Activated CD4-positive, alpha-beta T cell treated with anti-CD3 and anti-CD28 coated beads for 48 hours (primary cell): ENCODE data around the gene MDH1.
A peak's percentile ranks its signal among the peaks of the same experiment; 100 is the strongest.
"Not testable (repeated sequence)": the region's sequence is repeated elsewhere in the genome, so short reads cannot be mapped to it uniquely, and the experiment has no call there.

ENCODE experiments used
- DNase-seq: peaks from one replicate; pipeline ENCODE4 v3.0.0-alpha.2; 2020

MDH1 gene

GRCh38 chr2:63589148-63589958 lies 590 bp downstream of the MDH1 start:
- no peak for DNase-seq

GRCh38 chr2:63590626-63591408 lies 2.1 kb downstream of the MDH1 start:
- DNase-seq: peak; percentile 19

GRCh38 chr2:63591566-63592175 lies 2.9 kb downstream of the MDH1 start:
- no peak for DNase-seq

- DNase-seq: no peak
These were observed 5.9 kb downstream of the MDH1 start for GRCh38 chr2:63594660-63595059.

- DNase-seq: no peak
These were observed 7.7 kb downstream of the MDH1 start for GRCh38 chr2:63596401-63596883.

DNA sequence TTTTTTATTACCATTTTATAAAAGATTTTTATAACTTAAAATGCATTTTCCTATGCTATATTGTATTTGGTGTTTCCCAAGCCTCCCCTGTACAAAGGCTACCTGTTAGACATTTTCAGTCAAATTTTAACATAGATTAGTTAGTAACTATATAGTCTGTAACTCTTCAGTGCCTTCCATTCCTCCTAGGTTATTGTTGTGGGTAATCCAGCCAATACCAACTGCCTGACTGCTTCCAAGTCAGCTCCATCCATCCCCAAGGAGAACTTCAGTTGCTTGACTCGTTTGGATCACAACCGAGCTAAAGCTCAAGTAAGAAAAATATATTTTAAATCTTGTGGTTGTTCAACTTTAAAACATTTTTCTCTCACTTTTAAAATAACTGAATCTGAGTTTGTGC lies 10.2 kb downstream of the MDH1 start:
- DNase-seq: no peak

DNA sequence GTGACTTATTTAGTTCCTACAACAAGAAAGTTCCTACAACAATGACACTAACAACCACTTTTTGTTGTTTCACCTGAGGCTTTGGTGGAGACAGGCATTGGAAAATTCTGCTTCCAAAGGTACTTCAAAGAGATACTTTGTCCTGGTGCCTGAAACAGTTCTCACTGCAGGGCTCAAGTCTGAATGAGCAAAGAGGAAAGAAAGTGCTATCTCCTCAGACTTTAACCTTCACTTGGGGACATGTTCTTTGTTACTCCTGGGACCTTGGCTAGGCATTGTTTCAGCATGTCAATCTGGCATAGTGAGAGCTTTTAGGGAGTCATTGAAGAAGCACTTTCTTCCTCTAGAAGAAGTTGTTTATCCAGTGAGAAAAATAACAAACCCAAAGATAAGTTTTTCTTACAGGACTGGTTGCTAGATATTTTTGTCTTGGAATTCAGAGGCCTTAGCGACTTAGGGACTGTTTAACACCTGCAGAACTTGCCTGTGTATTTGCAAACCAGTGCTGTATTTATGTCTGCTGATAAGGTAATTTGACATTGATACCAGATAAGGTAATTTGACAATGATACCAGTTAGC lies 12.2 kb downstream of the MDH1 start:
- DNase-seq: no peak

- DNase-seq: no peak
These were observed 15.9 kb downstream of the MDH1 start for GRCh38 chr2:63604666-63605065.

- not testable (repeated sequence) for DNase-seq
These were observed 20.1 kb downstream of the MDH1 start for GRCh38 chr2:63608865-63609264.

DNA sequence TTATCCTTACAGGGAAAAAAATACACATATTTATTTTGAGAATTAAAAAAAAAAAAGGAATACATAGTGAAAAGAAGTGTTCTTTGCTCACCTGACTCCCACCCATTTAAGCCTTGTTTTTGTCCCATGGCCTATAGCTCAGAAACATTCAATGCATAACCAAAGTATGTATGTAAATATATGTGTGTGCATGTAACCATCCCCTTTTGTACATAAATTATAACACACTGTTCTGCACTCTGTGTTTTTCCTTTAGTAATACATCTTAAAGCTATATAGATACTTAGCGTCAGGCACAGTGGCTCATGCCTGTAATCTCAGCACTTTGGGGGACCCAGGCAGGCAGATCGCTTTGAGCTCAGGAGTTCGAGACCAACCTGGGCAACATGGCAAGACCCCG lies 21.8 kb downstream of the MDH1 start:
- no peak for DNase-seq

DNA sequence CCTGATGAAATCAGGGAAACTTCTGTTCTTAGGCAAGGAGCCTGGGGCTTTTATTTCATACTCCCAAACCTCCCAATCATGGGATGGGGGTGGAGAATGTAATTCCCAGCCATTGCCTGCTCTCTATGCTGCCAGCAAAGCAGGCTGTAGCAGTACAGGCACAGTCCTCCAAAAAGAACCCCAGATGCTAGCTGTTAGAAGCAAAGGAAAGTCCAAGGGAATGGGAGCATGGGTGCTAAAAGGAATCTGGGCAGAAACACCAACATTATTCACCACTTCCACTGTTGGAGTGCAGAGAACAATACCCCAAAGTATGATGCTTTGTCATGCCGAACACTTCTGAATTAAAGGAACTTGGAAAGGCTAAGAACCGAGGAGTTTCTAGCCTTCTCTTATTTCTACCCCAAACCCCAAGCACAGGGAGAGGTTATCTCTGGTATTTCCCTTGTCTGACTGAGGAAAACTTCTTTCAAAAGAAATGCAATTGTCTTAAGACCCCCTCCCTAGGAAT lies 24.7 kb downstream of the MDH1 start:
- no peak for DNase-seq

- DNase-seq: no peak
These were observed 25.7 kb downstream of the MDH1 start for GRCh38 chr2:63614448-63614968.

DNA sequence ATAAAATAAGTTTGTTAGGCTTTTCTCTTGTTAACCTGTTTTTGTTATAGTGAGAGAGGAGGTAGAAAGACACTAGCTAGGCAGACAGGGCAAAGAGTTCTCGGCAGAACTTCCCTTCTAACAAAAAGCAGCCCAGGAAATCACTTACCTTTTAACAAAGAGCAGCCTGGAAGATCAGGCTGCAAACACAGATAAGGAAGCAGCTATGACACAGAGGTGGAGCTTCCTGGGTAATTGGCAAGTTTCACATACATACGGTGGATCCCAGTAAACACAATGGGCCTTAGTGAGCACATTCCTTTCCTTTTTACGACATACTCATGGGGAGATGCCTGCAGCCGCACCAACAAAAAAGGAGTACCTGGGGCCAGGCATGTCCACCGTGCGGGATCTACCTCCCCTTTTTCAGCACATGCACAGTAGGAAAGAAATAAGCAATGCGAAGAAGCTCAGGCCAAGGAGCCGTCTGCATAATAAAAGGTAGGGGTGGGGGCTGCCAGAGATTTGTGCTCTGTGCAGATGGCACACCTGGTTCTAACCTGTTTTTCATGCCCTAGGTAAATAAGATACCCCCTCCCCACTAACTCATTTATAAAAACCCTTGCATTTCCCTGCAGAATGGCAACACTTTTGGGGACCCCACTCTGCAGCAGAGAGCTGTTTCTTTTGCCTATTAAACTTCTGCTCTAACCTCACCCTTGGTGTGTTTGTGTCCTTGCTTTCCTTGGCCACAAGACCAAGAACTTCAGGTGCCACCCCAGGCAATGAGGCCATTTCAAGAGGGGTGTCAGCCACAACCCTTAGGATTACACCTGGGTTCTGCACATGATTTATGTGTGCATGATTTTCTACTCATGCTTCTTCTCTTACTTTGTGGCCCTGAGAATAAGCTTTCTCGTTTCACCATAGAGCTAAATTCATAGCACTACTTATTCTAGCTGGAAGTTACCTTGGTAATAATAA lies 26.5 kb downstream of the MDH1 start:
- DNase-seq: no peak

DNA sequence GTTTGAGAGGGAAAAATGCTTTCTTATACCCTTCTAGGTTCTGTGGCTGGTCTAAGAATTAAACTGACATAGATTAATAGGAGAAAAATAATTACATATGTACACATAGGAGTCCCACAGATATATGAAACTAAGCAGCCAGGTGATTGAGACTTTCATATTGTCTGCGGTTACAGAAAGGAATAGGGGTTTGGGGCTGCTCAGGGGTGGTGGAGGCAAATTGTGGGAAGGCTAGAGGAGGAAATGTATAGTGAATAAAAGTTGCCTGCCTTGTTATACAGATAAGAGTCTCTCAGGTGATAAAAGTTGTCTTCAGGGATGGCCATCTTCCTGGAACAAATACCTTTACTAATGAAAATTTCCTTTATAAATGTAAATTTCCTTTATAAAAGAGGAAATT lies 28.6 kb downstream of the MDH1 start:
- DNase-seq: no peak

- no peak for DNase-seq
These were observed 30.6 kb downstream of the MDH1 start for GRCh38 chr2:63619328-63619727.

GRCh38 chr2:63622751-63623150 lies 34.0 kb downstream of the MDH1 start:
- DNase-seq: no peak

GRCh38 chr2:63623763-63624162 lies 35.0 kb downstream of the MDH1 start:
- DNase-seq: not testable (repeated sequence)

DNA sequence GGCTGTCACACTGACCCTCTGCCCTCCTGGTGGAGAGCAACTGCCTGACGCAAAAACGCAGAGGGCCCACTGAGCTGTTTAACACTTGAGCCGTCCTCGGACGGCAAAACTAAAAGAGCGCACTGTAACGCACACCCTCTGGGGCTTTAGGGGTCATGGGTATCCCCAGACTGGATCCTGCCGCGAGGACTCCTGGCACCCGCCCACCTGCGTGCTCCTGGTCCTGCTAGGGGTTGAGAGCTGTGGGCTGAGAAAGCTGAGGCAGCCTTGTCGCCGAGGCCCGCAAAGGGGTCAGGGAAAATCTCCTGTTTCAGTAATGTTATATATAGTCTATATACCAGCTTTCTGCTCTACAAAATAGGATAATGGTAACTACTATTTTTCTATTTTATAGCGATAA lies 39.1 kb downstream of the MDH1 start:
- no peak for DNase-seq

- DNase-seq: no peak
These were observed 39.7 kb downstream of the MDH1 start for GRCh38 chr2:63628403-63628942.

DNA sequence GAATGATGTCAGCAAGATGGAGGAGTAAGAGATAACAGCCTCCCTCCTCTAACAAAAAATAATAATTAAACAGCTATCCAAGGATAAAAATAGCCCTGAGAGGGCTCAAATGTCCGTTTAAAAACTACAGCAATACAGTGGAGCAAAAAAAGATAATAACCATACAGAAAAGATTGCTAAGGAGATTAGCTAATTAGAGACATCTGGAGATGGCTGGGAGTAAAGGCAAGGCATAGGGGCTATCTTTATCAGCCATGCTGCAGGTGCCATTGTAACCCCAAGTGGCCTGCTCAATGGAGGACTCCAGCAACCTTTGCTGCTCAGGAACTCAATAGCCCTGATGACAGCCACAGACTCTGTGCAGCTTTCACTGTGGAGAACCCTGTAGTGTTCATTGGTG lies 42.7 kb downstream of the MDH1 start:
- DNase-seq: no peak

DNA sequence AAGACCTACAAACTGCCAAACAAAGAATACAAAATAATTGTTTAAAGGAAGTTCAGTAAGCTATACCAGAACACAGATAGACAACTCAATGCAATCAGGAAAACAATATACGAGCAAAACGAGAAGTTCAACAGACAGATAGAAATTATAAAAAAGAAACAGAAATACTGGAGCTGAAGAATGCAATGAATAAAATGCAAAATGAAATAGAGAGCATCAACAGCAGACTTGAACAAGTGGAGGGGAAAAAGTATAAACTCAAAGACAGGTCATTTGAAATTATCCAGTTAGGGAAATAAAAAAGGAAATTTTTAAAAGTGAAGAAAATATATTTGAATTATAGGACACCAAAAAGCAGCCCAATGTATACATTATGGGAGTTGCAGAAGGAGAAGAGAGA lies 43.6 kb downstream of the MDH1 start:
- DNase-seq: no peak
